ENCODE results near the gene WDR45B.

Gene WDR45B

DNA sequence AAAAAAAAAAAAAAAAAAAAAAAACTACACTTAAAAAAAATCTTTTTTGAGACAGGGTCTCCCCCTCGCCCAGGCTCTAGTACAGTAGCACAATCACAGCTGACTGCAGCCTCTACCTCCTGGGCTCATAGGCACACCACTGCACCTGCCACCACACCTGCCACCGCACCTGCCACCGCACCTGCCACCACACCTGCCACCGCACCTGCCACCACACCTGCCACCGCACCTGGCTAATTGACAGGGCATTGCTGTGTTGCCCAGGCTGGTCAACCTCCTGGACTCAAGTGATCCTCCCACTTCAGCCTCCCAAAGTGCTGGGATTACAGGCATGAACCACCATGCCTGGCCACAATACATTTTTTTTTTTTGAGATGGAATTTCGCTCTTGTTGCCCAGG, 17.6 kb upstream of the WDR45B start:
- Histone ChIP-seq H2AFZ (ENCODE audit: low read depth, low read length) (no peak overlapping the region), H3K4me3 (ENCODE audit: insufficient read depth in 1 of 2, low read depth in 1 of 2, low read length in 2 of 2) (no peak overlapping the region), H2BK12ac (ENCODE audit: low read length in 2 of 2) (no peak overlapping the region), H2BK120ac (ENCODE audit: low read depth, low read length) (no peak overlapping the region), H3K9ac (ENCODE audit: low read length) (no peak overlapping the region), H3K4me1 (ENCODE audit: control insufficient read depth, insufficient read depth, low read depth, low read length) (peaks cover 9% of the 10 kb centered on the region), H3K4ac (ENCODE audit: low read depth in 1 of 2, low read length in 2 of 2) (no peak overlapping the region), H3K36me3 (ENCODE audit: control insufficient read depth in 1 of 2, insufficient read depth in 2 of 2, low read depth in 1 of 2, low read length in 2 of 2) (peaks cover 3 to 42% of the 10 kb centered on the region in 2 experiments), H2BK15ac (ENCODE audit: low read depth, poor library complexity, severe bottlenecking) (no peak overlapping the region), H4K8ac (ENCODE audit: low read length) (no peak overlapping the region), H3K27me3 (ENCODE audit: control insufficient read depth in 1 of 2, insufficient read depth in 1 of 2, low read length in 2 of 2) (no peaks in the 10 kb centered on the region), H2BK5ac (ENCODE audit: low read depth, low read length, poor library complexity, severe bottlenecking) (no peak overlapping the region), H3K4me2 (ENCODE audit: low read length, poor library complexity, severe bottlenecking) (no peak overlapping the region), H3K79me1 (replicated peaks; ENCODE audit: low read length, poor library complexity, severe bottlenecking) (peaks cover 4% of the 10 kb centered on the region), H3K9me3 (ENCODE audit: control insufficient read depth, low read length) (no peaks in the 10 kb centered on the region), H3K18ac (ENCODE audit: low read depth in 1 of 2, low read length in 2 of 2) (no peak overlapping the region), H2AK5ac (ENCODE audit: low read length, severe bottlenecking) (no peak overlapping the region), H4K91ac (ENCODE audit: low read length) (no peak overlapping the region), H3K23ac (ENCODE audit: low read length in 2 of 2) (no peak overlapping the region), H3K14ac (ENCODE audit: low read length in 2 of 2) (no peak overlapping the region), H3K27ac (ENCODE audit: low read length, poor library complexity, severe bottlenecking) (no peak overlapping the region)
- no peak for DNase-seq
- WGBS: 84% methylated on average over 6 of the region's 6 CpGs

DNA sequence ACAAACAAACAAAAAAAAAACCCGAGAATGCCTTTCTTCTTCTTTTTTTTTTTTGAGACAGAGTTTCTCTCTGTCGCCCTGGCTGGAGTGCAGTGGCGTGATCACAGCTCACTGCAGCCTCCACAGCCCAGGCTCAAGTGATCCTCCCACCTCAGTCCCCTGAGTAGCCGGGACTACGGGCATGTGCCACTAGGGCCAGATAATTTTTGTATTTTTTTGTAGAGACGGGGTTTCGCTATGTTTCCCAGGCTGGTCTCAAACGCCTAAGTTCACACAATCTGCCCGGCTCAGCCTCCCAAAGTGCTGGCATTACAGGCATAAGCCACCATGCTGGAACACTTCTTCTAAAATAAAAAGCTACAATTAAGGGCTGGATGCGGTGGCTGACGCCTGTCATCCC, 17.0 kb upstream of the WDR45B start:
- Histone ChIP-seq H4K91ac (ENCODE audit: low read length) (no peak overlapping the region), H3K4me2 (ENCODE audit: low read length, poor library complexity, severe bottlenecking) (no peak overlapping the region), H3K79me1 (replicated peaks; ENCODE audit: low read length, poor library complexity, severe bottlenecking) (peaks cover 4% of the 10 kb centered on the region), H3K9me3 (ENCODE audit: control insufficient read depth, low read length) (no peaks in the 10 kb centered on the region), H3K36me3 (ENCODE audit: control insufficient read depth in 1 of 2, insufficient read depth in 2 of 2, low read depth in 1 of 2, low read length in 2 of 2) (peaks cover 7 to 49% of the 10 kb centered on the region in 2 experiments), H2AFZ (ENCODE audit: low read depth, low read length) (no peak overlapping the region), H3K23ac (ENCODE audit: low read length in 2 of 2) (no peak overlapping the region), H3K27ac (ENCODE audit: low read length, poor library complexity, severe bottlenecking) (no peak overlapping the region), H3K4ac (ENCODE audit: low read depth in 1 of 2, low read length in 2 of 2) (no peak overlapping the region), H2BK15ac (ENCODE audit: low read depth, poor library complexity, severe bottlenecking) (no peak overlapping the region), H3K4me1 (ENCODE audit: control insufficient read depth, insufficient read depth, low read depth, low read length) (peaks cover 12% of the 10 kb centered on the region), H2BK5ac (ENCODE audit: low read depth, low read length, poor library complexity, severe bottlenecking) (no peak overlapping the region), H3K9ac (ENCODE audit: low read length) (no peak overlapping the region), H3K27me3 (ENCODE audit: control insufficient read depth in 1 of 2, insufficient read depth in 1 of 2, low read length in 2 of 2) (no peaks in the 10 kb centered on the region), H3K4me3 (ENCODE audit: insufficient read depth in 1 of 2, low read depth in 1 of 2, low read length in 2 of 2) (no peak overlapping the region), H2BK120ac (ENCODE audit: low read depth, low read length) (no peak overlapping the region), H3K18ac (ENCODE audit: low read depth in 1 of 2, low read length in 2 of 2) (no peak overlapping the region), H4K8ac (ENCODE audit: low read length) (no peak overlapping the region), H2BK12ac (ENCODE audit: low read length in 2 of 2) (no peak overlapping the region), H2AK5ac (ENCODE audit: low read length, severe bottlenecking) (no peak overlapping the region), H3K14ac (ENCODE audit: low read length in 2 of 2) (no peak overlapping the region)
- WGBS: 89% methylated on average over 11 of the region's 11 CpGs
- no peak for DNase-seq

DNA sequence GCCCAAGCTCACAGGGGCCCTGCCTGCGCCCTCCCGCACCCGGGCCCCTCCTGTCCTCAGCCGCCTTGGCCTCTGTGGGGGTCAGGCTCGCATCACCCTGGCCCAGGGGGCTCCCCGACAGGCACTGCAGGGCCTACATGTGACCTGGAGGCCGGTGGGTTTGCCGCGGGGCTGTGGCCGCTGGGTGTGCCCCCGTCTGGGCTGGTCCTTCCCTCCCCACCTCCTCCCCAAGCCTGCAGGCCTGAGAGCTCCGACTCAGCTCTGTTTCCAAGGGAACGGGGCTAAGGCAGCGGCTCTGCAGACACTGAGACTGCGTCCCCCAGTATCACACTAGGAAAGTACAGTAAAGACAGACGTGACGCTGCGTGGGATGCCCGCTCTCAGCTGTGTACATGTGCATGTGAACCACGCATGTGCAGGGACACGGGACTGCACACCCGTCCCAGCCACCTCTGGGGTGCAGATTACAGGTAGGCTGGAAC, 16.5 kb upstream of the WDR45B start:
- no peaks in the 10 kb centered on the region for H3K9me3 ChIP-seq (ENCODE audit: control insufficient read depth, low read length)
- H3K79me1 ChIP-seq (replicated peaks; ENCODE audit: low read length, poor library complexity, severe bottlenecking): peaks cover 4% of the 10 kb centered on the region
- no peak overlapping the region for H2AK5ac ChIP-seq (ENCODE audit: low read length, severe bottlenecking)
- no peak overlapping the region for H4K8ac ChIP-seq (ENCODE audit: low read length)
- no peak overlapping the region for H3K23ac ChIP-seq (ENCODE audit: low read length in 2 of 2)
- H3K4me1 ChIP-seq (ENCODE audit: control insufficient read depth, insufficient read depth, low read depth, low read length): peaks cover 13% of the 10 kb centered on the region
- 79% methylated on average over 22 of the region's 22 CpGs for WGBS
- H2BK5ac ChIP-seq (ENCODE audit: low read depth, low read length, poor library complexity, severe bottlenecking): no peak overlapping the region
- H3K4ac ChIP-seq (ENCODE audit: low read depth in 1 of 2, low read length in 2 of 2): no peak overlapping the region
- no peaks in the 10 kb centered on the region for H3K27me3 ChIP-seq (ENCODE audit: control insufficient read depth in 1 of 2, insufficient read depth in 1 of 2, low read length in 2 of 2)
- H2AFZ ChIP-seq (ENCODE audit: low read depth, low read length): no peak overlapping the region
- H3K4me2 ChIP-seq (ENCODE audit: low read length, poor library complexity, severe bottlenecking): no peak overlapping the region
- no peak overlapping the region for H2BK15ac ChIP-seq (ENCODE audit: low read depth, poor library complexity, severe bottlenecking)
- DNase-seq: no peak
- H3K9ac ChIP-seq (ENCODE audit: low read length): no peak overlapping the region
- H3K14ac ChIP-seq (ENCODE audit: low read length in 2 of 2): no peak overlapping the region
- H3K36me3 ChIP-seq (ENCODE audit: control insufficient read depth in 1 of 2, insufficient read depth in 2 of 2, low read depth in 1 of 2, low read length in 2 of 2): peaks cover 7 to 54% of the 10 kb centered on the region in 2 experiments
- no peak overlapping the region for H3K18ac ChIP-seq (ENCODE audit: low read depth in 1 of 2, low read length in 2 of 2)
- H4K91ac ChIP-seq (ENCODE audit: low read length): no peak overlapping the region
- no peak overlapping the region for H3K27ac ChIP-seq (ENCODE audit: low read length, poor library complexity, severe bottlenecking)
- no peak overlapping the region for H2BK12ac ChIP-seq (ENCODE audit: low read length in 2 of 2)
- H3K4me3 ChIP-seq (ENCODE audit: insufficient read depth in 1 of 2, low read depth in 1 of 2, low read length in 2 of 2): no peak overlapping the region
- H2BK120ac ChIP-seq (ENCODE audit: low read depth, low read length): no peak overlapping the region

DNA sequence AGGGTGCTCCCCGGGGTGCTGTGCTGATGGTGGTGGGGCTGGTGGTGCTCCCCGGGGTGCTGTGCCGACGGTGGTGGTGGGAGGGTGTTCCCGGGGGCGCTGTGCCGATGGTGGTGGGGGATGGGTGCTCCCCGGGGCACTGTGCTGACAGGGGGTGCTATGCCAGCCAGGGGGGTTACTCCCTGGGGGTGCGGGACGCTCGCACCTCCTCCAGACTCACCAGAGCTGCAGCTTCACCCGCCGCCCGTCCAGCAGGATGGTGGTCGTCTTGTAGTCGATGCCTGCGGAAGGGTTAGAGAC, 16.0 kb upstream of the WDR45B start:
- no peak overlapping the region for H2AFZ ChIP-seq (ENCODE audit: low read depth, low read length)
- H3K36me3 ChIP-seq (ENCODE audit: control insufficient read depth in 1 of 2, insufficient read depth in 2 of 2, low read depth in 1 of 2, low read length in 2 of 2): peaks cover 7 to 57% of the 10 kb centered on the region in 2 experiments
- no peak overlapping the region for H2BK12ac ChIP-seq (ENCODE audit: low read length in 2 of 2)
- no peak for DNase-seq
- H4K8ac ChIP-seq (ENCODE audit: low read length): no peak overlapping the region
- no peak overlapping the region for H4K91ac ChIP-seq (ENCODE audit: low read length)
- H3K9me3 ChIP-seq (ENCODE audit: control insufficient read depth, low read length): no peaks in the 10 kb centered on the region
- H3K4me1 ChIP-seq (ENCODE audit: control insufficient read depth, insufficient read depth, low read depth, low read length): peaks cover 13% of the 10 kb centered on the region
- no peak overlapping the region for H2BK5ac ChIP-seq (ENCODE audit: low read depth, low read length, poor library complexity, severe bottlenecking)
- H3K27me3 ChIP-seq (ENCODE audit: control insufficient read depth in 1 of 2, insufficient read depth in 1 of 2, low read length in 2 of 2): no peaks in the 10 kb centered on the region
- no peak overlapping the region for H3K14ac ChIP-seq (ENCODE audit: low read length in 2 of 2)
- no peak overlapping the region for H3K4me3 ChIP-seq (ENCODE audit: insufficient read depth in 1 of 2, low read depth in 1 of 2, low read length in 2 of 2)
- no peak overlapping the region for H3K9ac ChIP-seq (ENCODE audit: low read length)
- no peak overlapping the region for H3K4ac ChIP-seq (ENCODE audit: low read depth in 1 of 2, low read length in 2 of 2)
- no peak overlapping the region for H3K23ac ChIP-seq (ENCODE audit: low read length in 2 of 2)
- H2BK15ac ChIP-seq (ENCODE audit: low read depth, poor library complexity, severe bottlenecking): no peak overlapping the region
- H3K18ac ChIP-seq (ENCODE audit: low read depth in 1 of 2, low read length in 2 of 2): no peak overlapping the region
- H3K4me2 ChIP-seq (ENCODE audit: low read length, poor library complexity, severe bottlenecking): no peak overlapping the region
- H3K79me1 ChIP-seq (replicated peaks; ENCODE audit: low read length, poor library complexity, severe bottlenecking): peaks cover 3% of the 10 kb centered on the region
- H2AK5ac ChIP-seq (ENCODE audit: low read length, severe bottlenecking): no peak overlapping the region
- H3K27ac ChIP-seq (ENCODE audit: low read length, poor library complexity, severe bottlenecking): no peak overlapping the region
- no peak overlapping the region for H2BK120ac ChIP-seq (ENCODE audit: low read depth, low read length)
- WGBS: 95% methylated on average over 15 of the region's 17 CpGs

All from mesenchymal stem cell (in vitro differentiated cells and primary cell).